Mesendoderm (in vitro differentiated cells): ENCODE measurements around the gene TLE6.
A peak's percentile ranks its signal among the peaks of the same experiment; 100 is the strongest.

Source experiments
- DNase-seq: peaks from one replicate; pipeline ENCODE4 v3.0.0; 2013
- H2AK5ac ChIP-seq: 2 replicates; pipeline ENCODE4 v1.6.1; 2013; ENCODE audit warnings: low read length, inconsistent platforms
- H2BK120ac ChIP-seq: 2 replicates; pipeline ENCODE4 v1.6.1; 2013; ENCODE audit warnings: low read depth, mild to moderate bottlenecking, low read length, moderate library complexity, mixed read lengths
- H2BK15ac ChIP-seq: replicated peaks from 2 replicates; pipeline ENCODE4 v1.6.1; 2013; ENCODE audit warnings: low read depth, mild to moderate bottlenecking, moderate library complexity
- H2BK5ac ChIP-seq: 2 replicates; pipeline ENCODE4 v1.6.1; 2013; ENCODE audit warnings: low read length, inconsistent platforms
- H3K18ac ChIP-seq: 2 replicates; pipeline ENCODE4 v1.6.1; 2013; ENCODE audit warnings: mild to moderate bottlenecking, low read length, mixed read lengths
- H3K23ac ChIP-seq: one replicate; pipeline ENCODE4 v1.6.1; 2013; ENCODE audit warnings: low read length
- H3K27ac ChIP-seq: 2 replicates; pipeline ENCODE4 v1.5.1; 2013; ENCODE audit warnings: low read depth, mild to moderate bottlenecking, inconsistent platforms, low read length, moderate library complexity
- H3K27me3 ChIP-seq: 2 replicates; pipeline ENCODE4 v1.6.1; 2013; ENCODE audit warnings: low read length, control low read depth, mild to moderate bottlenecking, inconsistent platforms; ENCODE audit not compliant: insufficient read depth, poor library complexity
- H3K36me3 ChIP-seq: 2 replicates; pipeline ENCODE4 v1.6.1; 2013; ENCODE audit warnings: low read length, inconsistent platforms; ENCODE audit not compliant: control insufficient read depth, insufficient read depth
- H3K4ac ChIP-seq: one replicate; pipeline ENCODE4 v1.6.1; 2013; ENCODE audit warnings: low read depth, mild to moderate bottlenecking, low read length, moderate library complexity
- H3K4me1 ChIP-seq: 2 replicates; pipeline ENCODE4 v1.6.1; 2013; ENCODE audit warnings: low read depth, low read length, inconsistent platforms; ENCODE audit not compliant: control insufficient read depth
- H3K4me2 ChIP-seq: 2 replicates; pipeline ENCODE4 v1.6.1; 2013; ENCODE audit warnings: low read length
- H3K4me3 ChIP-seq: 2 replicates; pipeline ENCODE4 v1.5.1; 2013; ENCODE audit warnings: mild to moderate bottlenecking, low read length
- H3K56ac ChIP-seq: one replicate; pipeline ENCODE4 v1.6.1; 2013; ENCODE audit warnings: low read length
- H3K79me1 ChIP-seq: 2 replicates; pipeline ENCODE4 v1.6.1; 2013; ENCODE audit warnings: low read length, inconsistent platforms
- H3K79me2 ChIP-seq: 2 replicates; pipeline ENCODE4 v1.6.1; 2013; ENCODE audit warnings: mild to moderate bottlenecking, low read length; ENCODE audit not compliant: control insufficient read depth, insufficient read depth
- H3K9ac ChIP-seq: 2 replicates; pipeline ENCODE4 v1.6.1; 2013; ENCODE audit warnings: low read length, inconsistent platforms
- H4K5ac ChIP-seq: one replicate; pipeline ENCODE4 v1.6.1; 2013; ENCODE audit warnings: low read length
- H4K8ac ChIP-seq: one replicate; pipeline ENCODE4 v1.6.1; 2013; ENCODE audit warnings: low read depth, mild to moderate bottlenecking, control low read depth, low read length, moderate library complexity
- WGBS: extraction: QIAGEN DNeasy Blood & Tissue Kit; methylation state at CpG from one replicate; pipeline ENCODE4 v1.1.7; 2013; ENCODE audit warnings: low lambda C conversion rate, missing lambda C conversion rate; ENCODE audit not compliant: insufficient coverage; ENCODE audit errors: extremely low coverage; 5-methylcytosine and 5-hydroxymethylcytosine counted together

Gene TLE6

DNA sequence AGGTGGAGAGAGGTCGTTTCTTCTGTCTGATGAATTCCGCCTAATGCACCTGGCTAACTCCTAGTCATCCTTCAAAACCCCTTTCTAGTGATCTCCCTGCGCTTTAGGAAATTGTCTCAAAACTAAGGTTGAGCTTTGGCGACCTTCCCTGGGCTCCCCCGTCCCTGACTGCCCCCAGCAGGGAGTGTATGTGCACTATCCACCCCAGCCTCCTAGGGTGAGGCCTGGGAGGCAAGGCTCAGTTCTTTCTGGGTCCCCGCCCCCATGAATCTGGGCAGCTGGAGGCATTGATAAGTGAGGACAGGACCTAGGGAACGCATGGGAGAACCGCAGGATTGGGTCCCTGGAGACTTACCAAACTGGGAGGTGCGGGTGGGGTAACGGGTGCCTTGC, 378 bp downstream of the TLE6 start:
- H3K4me1 ChIP-seq, result peaks cover 2% of the 10 kb centered on the region
- H3K79me1 ChIP-seq, result no peaks in the 10 kb centered on the region

GRCh38 chr19:2978166-2978767, 903 bp downstream of the TLE6 start:
- no peak overlapping the region for H3K4ac ChIP-seq
- no peak overlapping the region for H2BK5ac ChIP-seq
- no peak overlapping the region for H4K8ac ChIP-seq
- peaks cover 2% of the 10 kb centered on the region for H3K4me1 ChIP-seq
- WGBS, result no CpG with 5 or more reads among the region's 11 CpGs
- no peaks in the 10 kb centered on the region for H3K79me2 ChIP-seq
- H2BK120ac ChIP-seq, result no peak overlapping the region
- H3K27me3 ChIP-seq, result peaks cover 2% of the 10 kb centered on the region
- no peak overlapping the region for H3K56ac ChIP-seq
- no peak overlapping the region for H3K27ac ChIP-seq
- no peak overlapping the region for H3K9ac ChIP-seq
- no peak overlapping the region for H2AK5ac ChIP-seq
- H2BK15ac ChIP-seq, result no peak overlapping the region
- no peak overlapping the region for H3K18ac ChIP-seq
- no peak overlapping the region for H3K23ac ChIP-seq
- DNase-seq, result no peak
- no peak overlapping the region for H4K5ac ChIP-seq
- H3K4me3 ChIP-seq, result no peak overlapping the region
- no peak overlapping the region for H3K4me2 ChIP-seq
- no peaks in the 10 kb centered on the region for H3K36me3 ChIP-seq
- H3K79me1 ChIP-seq, result no peaks in the 10 kb centered on the region

More for the DNA sequence above, 378 bp downstream of the TLE6 start:
- no peak overlapping the region for H4K5ac ChIP-seq
- no peak overlapping the region for H3K23ac ChIP-seq
- no peaks in the 10 kb centered on the region for H3K36me3 ChIP-seq
- no peak overlapping the region for H2BK120ac ChIP-seq
- no peaks in the 10 kb centered on the region for H3K79me2 ChIP-seq
- H3K4ac ChIP-seq, result no peak overlapping the region
- no peak overlapping the region for H3K4me3 ChIP-seq
- no peak overlapping the region for H2AK5ac ChIP-seq
- no peak overlapping the region for H2BK15ac ChIP-seq
- no CpG with 5 or more reads among the region's 10 CpGs for WGBS
- no peak overlapping the region for H2BK5ac ChIP-seq
- no peak overlapping the region for H3K18ac ChIP-seq
- no peak overlapping the region for H4K8ac ChIP-seq
- H3K27ac ChIP-seq, result no peak overlapping the region
- DNase-seq, result no peak
- H3K27me3 ChIP-seq, result peaks cover 2% of the 10 kb centered on the region
- H3K9ac ChIP-seq, result peak overlapping the region; percentile 27
- H3K56ac ChIP-seq, result peak overlapping the region; percentile 50
- H3K4me2 ChIP-seq, result peak overlapping the region; percentile 11

DNA sequence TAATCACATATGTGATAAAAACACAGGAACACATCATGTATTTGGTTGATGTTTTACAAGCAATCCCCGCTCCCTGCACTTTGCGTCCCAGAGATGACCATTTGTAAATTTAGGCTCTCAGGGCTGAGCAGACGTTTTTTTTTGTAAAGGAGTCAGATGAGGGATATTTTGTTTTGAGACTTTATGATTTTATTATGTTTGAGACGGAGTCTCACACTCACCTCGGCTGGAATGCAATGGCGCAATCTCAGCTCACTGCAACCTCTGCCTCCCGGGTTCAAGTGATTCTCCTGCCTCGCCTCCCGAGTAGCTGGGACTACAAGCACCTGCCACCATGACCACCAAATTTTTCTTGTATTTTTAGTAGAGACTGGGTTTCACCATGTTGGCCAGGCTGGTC, 1.4 kb downstream of the TLE6 start:
- Histone ChIP-seq H3K23ac (no peak overlapping the region), H3K79me1 (no peaks in the 10 kb centered on the region), H2AK5ac (no peak overlapping the region), H3K4ac (no peak overlapping the region), H2BK15ac (no peak overlapping the region), H3K4me3 (no peak overlapping the region), H2BK5ac (no peak overlapping the region), H3K4me2 (no peak overlapping the region), H2BK120ac (no peak overlapping the region), H3K9ac (no peak overlapping the region), H3K56ac (no peak overlapping the region), H3K4me1 (peaks cover 2% of the 10 kb centered on the region), H3K27me3 (peaks cover 2% of the 10 kb centered on the region), H3K36me3 (no peaks in the 10 kb centered on the region), H3K18ac (no peak overlapping the region), H4K8ac (no peak overlapping the region), H3K79me2 (no peaks in the 10 kb centered on the region), H4K5ac (no peak overlapping the region), H3K27ac (no peak overlapping the region)
- WGBS, result no CpG with 5 or more reads among the region's 9 CpGs
- DNase-seq, result no peak

DNA sequence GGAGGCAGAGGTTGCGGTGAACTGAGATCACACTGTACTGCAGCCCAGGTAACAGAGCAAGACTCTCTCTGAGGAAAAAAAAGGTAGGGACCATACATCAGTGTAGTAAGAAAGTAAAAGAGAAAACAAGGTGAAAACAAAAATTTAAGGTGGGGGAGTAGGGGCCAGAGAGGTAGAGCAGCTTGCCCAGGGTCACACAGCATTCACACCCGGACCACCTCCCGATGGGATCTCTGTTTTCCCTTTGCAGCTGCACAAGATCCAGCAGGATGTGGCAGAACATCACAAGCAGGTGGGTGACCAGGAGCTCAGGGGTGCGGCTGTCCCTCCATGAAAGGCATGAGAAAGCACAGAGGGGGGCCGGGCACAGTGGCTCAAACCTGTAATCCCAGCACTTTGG, 4.5 kb downstream of the TLE6 start:
- H2BK120ac ChIP-seq, result no peak overlapping the region
- H4K8ac ChIP-seq, result no peak overlapping the region
- no CpG with 5 or more reads among the region's 5 CpGs for WGBS
- no peak overlapping the region for H3K18ac ChIP-seq
- H3K4me3 ChIP-seq, result no peak overlapping the region
- no peak overlapping the region for H2AK5ac ChIP-seq
- DNase-seq, result no peak
- H3K4me2 ChIP-seq, result no peak overlapping the region
- peaks cover under 1% of the 10 kb centered on the region for H3K4me1 ChIP-seq
- H3K27me3 ChIP-seq, result peaks cover 2% of the 10 kb centered on the region
- no peak overlapping the region for H2BK5ac ChIP-seq
- H3K36me3 ChIP-seq, result no peaks in the 10 kb centered on the region
- H3K79me1 ChIP-seq, result no peaks in the 10 kb centered on the region
- no peak overlapping the region for H3K23ac ChIP-seq
- no peak overlapping the region for H3K56ac ChIP-seq
- no peak overlapping the region for H4K5ac ChIP-seq
- no peaks in the 10 kb centered on the region for H3K79me2 ChIP-seq
- H3K4ac ChIP-seq, result no peak overlapping the region
- H3K9ac ChIP-seq, result no peak overlapping the region
- no peak overlapping the region for H2BK15ac ChIP-seq
- no peak overlapping the region for H3K27ac ChIP-seq

DNA sequence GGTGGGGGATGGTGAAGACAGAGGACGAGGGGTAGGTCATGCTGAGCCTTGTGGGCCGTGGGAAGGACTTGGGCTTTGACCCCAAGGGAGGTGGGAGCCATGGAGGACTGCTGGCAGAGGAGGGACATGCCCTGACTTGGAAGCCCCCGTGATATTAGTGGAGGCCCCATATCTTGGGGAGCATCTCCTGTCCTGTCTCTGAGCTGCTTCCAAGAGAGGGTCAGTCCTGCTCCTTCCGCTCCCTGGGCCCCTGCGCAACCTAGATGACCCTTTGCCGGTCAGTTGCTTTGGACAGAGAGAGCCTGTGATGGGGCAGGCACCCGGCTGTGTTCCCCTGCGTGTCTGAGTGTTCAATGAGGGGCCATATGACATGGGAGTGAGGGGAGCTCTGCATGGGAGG, 5.2 kb downstream of the TLE6 start:
- Histone ChIP-seq H4K8ac (no peak overlapping the region), H4K5ac (no peak overlapping the region), H3K23ac (no peak overlapping the region), H3K4me2 (no peak overlapping the region), H3K27ac (no peak overlapping the region), H3K79me2 (no peaks in the 10 kb centered on the region), H2AK5ac (no peak overlapping the region), H3K36me3 (no peaks in the 10 kb centered on the region), H3K4ac (no peak overlapping the region), H3K56ac (no peak overlapping the region), H3K18ac (no peak overlapping the region), H3K9ac (no peak overlapping the region), H3K4me1 (no peaks in the 10 kb centered on the region), H2BK15ac (no peak overlapping the region), H2BK120ac (no peak overlapping the region), H3K4me3 (no peak overlapping the region), H2BK5ac (no peak overlapping the region), H3K79me1 (no peaks in the 10 kb centered on the region), H3K27me3 (peaks cover 2% of the 10 kb centered on the region)
- WGBS, result no CpG with 5 or more reads among the region's 8 CpGs
- no peak for DNase-seq

- H2AK5ac ChIP-seq, result no peak overlapping the region
- no peak overlapping the region for H2BK120ac ChIP-seq
- H2BK15ac ChIP-seq, result no peak overlapping the region
- H4K5ac ChIP-seq, result no peak overlapping the region
- no peak overlapping the region for H2BK5ac ChIP-seq
- H3K56ac ChIP-seq, result no peak overlapping the region
- no peak overlapping the region for H3K4ac ChIP-seq
- no peak overlapping the region for H3K27ac ChIP-seq
- no peak overlapping the region for H3K18ac ChIP-seq
- H3K36me3 ChIP-seq, result no peaks in the 10 kb centered on the region
- no peaks in the 10 kb centered on the region for H3K79me2 ChIP-seq
- no peak overlapping the region for H3K23ac ChIP-seq
- H3K4me1 ChIP-seq, result no peaks in the 10 kb centered on the region
- no peak overlapping the region for H3K4me3 ChIP-seq
- no peak overlapping the region for H4K8ac ChIP-seq
- DNase-seq, result no peak
- no peaks in the 10 kb centered on the region for H3K79me1 ChIP-seq
- WGBS, result no CpG with 5 or more reads among the region's 10 CpGs
- no peak overlapping the region for H3K9ac ChIP-seq
- no peak overlapping the region for H3K4me2 ChIP-seq
- peaks cover 2% of the 10 kb centered on the region for H3K27me3 ChIP-seq
These were observed 5.6 kb downstream of the TLE6 start for GRCh38 chr19:2982983-2983350.
